TTC549 (cell line): ENCODE results near the gene CDC20B.
"Not testable (repeated sequence)": the region's sequence is repeated elsewhere in the genome, so short reads cannot be mapped to it uniquely, and the experiment has no call there.

ENCODE experiments used
- FAIRE-seq: peaks from 2 replicates; lab custom pipeline; 2012; peaks lifted over from hg19 to GRCh38; lab: Jason Lieb, UNC

Gene CDC20B

GRCh38 chr5:55104036-55104772 lies 68.8 kb downstream of the CDC20B start:
- FAIRE-seq = no peak

DNA sequence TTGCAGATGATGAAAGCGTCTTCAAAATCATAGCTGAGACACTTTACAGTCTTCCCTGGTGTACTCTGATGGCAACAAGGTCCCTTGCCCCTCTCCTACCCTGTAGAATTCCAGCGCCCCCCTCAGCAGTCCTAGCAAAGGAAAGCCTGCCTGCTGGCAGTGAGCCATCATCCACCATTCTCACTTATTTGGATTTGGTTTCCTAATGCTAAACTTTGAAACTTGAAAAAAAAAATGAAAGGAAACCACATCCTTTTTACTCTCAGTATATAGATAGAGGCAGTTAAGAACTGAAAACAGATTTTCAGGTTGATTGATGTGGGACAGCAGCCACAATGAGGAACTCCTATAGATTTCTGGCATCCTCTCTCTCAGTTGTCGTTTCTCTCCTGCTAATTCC lies 70.6 kb downstream of the CDC20B start, which contains the start of gene GZMA:
Gene GZMA (plus strand): TSS at position 299 of the 400 bp plus-strand sequence. CDS start 37 bp downstream, at position 336.
- no peak for FAIRE-seq

DNA sequence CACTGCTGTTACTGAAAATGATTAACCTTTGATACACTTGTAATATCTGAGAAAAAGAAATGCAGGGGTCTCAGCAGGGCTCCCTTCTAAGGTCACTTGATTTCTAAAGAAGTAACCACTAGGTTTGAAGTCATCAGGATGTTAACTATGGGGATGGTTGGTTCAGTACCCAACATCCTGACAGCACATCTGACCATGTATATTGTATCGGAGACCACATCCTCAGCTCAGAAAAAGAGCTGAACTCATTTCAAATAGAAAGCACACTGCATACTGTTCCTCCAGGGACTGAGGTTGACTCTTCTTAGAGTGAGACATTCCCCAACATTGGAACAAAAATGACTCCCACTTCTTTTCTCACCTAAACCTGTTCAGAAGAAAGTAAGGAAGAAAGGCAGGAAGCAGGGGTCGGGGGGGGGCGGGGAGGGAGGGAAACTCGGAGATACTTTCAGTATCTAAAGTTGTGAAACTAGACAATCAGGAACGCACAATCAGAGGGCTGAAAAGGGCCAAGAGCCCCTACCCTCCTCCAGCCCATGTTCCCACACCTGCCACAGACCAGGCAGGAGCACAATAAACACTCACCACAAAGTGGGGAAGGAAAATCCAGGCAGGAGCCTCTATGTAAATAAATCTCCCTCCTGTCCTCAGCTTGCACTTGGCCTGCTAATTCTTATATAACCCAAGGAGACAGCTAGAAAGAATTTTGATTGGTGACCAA lies 71.3 kb downstream of the CDC20B start:
- FAIRE-seq = no peak

GRCh38 chr5:55101148-55101547 lies 71.8 kb downstream of the CDC20B start:
- FAIRE-seq = not testable (repeated sequence)

DNA sequence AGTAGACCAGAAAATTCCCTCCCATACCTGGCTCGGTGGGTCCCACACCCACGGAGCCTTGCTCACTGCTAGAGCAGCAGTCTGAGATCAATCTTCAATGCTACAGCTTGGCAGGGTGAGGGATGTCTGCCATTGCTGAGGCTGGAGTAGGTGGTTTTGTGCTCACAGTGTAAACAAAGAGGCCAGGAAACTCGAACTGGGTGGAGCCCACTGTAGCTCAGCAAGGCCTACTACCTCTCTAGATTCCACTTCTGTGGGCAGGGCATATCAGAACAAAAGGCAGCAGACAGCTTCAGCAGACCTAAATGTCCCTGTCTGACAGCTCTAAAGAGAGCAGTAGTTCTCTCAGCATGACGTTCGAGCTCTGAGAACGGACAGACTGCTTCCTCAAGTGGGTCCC lies 76.1 kb downstream of the CDC20B start:
- FAIRE-seq = no peak

DNA sequence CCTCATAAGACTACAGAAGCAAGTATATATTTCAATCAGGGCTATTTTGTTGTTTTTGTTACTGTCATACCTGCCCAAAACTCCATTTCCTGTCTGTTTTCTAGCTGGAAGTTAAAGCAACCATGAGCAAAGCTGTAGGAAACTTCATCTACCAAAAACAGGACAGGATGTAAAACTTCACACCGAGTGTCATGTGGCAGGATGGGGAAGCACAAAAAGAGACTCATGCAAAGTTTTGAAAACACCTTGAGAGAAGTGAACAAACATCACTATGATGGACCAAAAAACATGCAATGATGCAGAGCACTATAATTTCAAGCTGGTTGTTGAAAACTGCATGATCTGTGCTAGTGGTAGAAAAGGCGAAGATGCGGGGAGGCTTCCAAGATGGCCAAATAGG lies 76.8 kb downstream of the CDC20B start:
- FAIRE-seq = no peak

DNA sequence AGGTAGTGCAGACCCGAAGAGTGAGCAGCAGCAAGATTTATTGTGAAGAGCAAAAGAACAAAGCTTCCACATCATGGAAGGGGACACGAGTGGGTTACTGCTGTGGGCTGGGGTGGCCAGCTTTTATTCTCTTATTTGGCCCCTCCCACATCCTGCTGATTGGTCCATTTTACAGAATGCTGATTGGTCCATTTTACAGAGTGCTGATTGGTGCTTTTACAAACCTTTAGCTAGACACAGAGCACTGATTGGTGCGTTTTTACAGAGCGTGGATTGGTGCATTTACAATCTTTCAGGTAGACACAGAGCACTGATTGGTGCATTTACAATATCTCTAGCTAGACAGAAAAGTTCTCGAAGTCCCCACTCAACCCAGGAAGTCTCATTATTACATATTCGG lies 82.0 kb downstream of the CDC20B start:
- FAIRE-seq = not testable (repeated sequence)

- not testable (repeated sequence) for FAIRE-seq
Measured at GRCh38 chr5:55089301-55089700, 83.7 kb downstream of the CDC20B start.

DNA sequence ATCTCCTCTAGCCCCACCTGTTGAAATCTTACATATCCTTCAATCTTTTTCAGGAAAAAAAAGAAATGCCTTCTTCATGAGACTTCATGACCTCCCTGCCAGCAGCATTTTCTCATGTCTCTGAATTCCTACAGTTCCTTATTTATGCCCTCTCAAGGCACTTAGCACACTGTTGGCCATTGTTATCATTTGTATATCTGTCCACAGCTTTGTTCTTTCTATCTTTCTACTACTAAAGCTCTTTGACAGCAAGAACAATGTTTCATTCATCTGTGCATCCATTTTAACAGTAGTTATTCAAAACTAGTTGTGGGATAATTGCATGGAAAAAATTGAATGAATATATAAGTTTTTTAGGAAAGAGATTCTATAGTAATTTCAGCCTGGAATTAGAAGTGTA lies 91.4 kb downstream of the CDC20B start:
- no peak for FAIRE-seq

DNA sequence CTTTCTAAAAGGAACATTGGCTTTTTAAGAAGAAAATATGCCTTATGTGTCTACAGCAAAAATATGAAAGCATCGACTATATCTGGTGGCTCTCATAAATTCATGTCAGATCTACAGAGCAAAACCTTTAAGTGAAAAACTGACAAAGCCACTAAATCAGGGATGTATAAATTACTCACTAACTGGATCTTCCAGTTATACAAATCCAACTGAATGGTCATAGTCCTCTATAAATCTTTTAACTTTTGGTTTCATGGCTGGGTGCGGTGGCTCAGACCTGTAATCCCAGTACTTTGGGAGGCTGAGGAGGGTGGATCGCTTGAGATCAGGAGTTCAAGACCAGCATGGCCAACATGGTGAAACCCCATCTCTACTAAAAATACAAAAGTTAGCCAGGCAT lies 99.8 kb downstream of the CDC20B start:
- FAIRE-seq = no peak

GRCh38 chr5:55072666-55073065 lies 100.3 kb downstream of the CDC20B start:
- FAIRE-seq = no peak

DNA sequence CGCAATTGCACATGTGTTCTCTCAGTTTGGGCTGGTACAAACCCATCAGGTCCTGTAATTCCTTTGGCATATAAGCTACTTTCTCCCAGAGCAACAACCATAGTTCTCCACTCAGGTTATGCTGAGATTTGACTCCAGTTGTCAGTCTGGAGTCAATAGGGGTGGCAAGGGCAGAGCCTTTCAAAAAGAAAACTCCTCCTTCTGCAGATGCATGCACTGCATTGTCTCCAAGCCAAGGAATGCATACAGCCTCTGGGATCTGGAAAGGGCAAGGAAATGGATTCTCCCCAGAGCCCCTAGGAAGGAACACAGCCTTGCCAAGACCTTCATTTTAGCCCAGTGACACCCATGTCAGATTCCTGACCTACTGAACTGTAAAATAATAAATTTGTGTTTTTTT lies 101.6 kb downstream of the CDC20B start:
- FAIRE-seq = no peak

- FAIRE-seq = no peak
Measured at GRCh38 chr5:55070968-55071367, 102.0 kb downstream of the CDC20B start.

- FAIRE-seq = no peak
Measured at GRCh38 chr5:55066277-55066676, 106.7 kb downstream of the CDC20B start.

DNA sequence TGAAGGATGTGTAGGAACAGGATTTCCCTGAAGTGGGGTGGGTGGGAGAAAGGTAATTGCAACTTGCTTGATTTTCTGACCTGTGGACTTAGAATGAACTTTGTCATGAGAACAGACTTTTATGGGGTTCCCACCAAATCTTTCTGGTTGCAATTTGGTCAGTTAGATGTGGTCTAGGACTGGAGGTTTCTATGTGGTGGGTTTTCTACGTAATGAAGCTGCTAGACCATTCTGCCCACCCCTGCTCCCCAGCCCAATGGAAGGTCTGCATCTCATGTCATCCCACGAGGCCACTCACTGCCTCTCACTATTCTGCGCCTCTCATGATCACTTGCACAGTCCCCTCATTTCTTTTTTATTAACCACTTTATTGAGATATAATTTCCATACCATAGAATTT lies 108.5 kb downstream of the CDC20B start:
- no peak for FAIRE-seq

GRCh38 chr5:55063899-55064298 lies 109.1 kb downstream of the CDC20B start:
- no peak for FAIRE-seq

GRCh38 chr5:55063220-55063863 lies 109.6 kb downstream of the CDC20B start:
- FAIRE-seq = no peak
